Stimulated activated effector memory CD8-positive, alpha-beta T cell treated with anti-CD3 and anti-CD28 coated beads, Interleukin-12 subunit alpha, Interleukin-12 subunit beta, amount 100 ng/mL, for 72 hours (primary cell): ENCODE results near the gene KRT76.

ENCODE experiments used
- ATAC-seq: fragments of 150-1000 bp; cut with Tn5 transposase; 2 replicates; pipeline ENCODE4 v1.10.0; 2021
- DNase-seq, 2 donors: peaks; one replicate each; pipeline ENCODE4 v3.0.0; 2021 to 2022; ENCODE audit warnings: low spot score in 2 of 2
- H3K27ac Mint-ChIP-seq: one replicate; pipeline ENCODE4 v1.8.0; 2022; ENCODE audit warnings: mild to moderate bottlenecking, mixed read lengths
- H3K36me3 Mint-ChIP-seq: one replicate; pipeline ENCODE4 v1.8.0; 2022; ENCODE audit warnings: mild to moderate bottlenecking, mixed read lengths
- H3K4me1 Mint-ChIP-seq: one replicate; pipeline ENCODE4 v1.8.0; 2022; ENCODE audit warnings: mixed read lengths
- H3K4me3 Mint-ChIP-seq: one replicate; pipeline ENCODE4 v1.8.0; 2022; ENCODE audit warnings: mild to moderate bottlenecking, mixed read lengths
- H3K9me3 Mint-ChIP-seq: one replicate; pipeline ENCODE4 v1.8.0; 2022; ENCODE audit warnings: mixed read lengths

The KRT76 gene

DNA sequence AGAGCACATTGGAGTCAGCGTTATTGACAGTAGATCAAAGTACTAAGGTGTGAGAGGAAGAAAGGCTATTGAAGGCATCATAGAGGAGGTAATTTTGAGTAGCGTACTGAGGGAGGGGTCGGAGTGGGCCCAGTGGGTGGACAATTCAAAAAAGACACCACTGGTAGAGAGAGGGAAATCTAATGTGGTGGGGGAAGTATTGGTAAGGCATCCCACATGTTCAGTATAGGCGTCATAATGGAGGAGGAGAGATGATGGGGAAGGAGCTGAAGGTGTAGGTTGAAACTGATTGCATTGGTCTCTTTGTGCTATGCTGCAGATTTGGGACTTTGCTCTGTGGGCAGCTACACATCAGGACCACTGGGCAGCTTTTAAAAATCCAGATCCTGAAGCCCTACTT is 50.1 kb downstream of the KRT76 start:
- no peak overlapping the region for H3K4me3 Mint-ChIP-seq
- H3K4me1 Mint-ChIP-seq = no peaks in the 10 kb centered on the region
- H3K27ac Mint-ChIP-seq = no peak overlapping the region
- H3K36me3 Mint-ChIP-seq = no peaks in the 10 kb centered on the region
- ATAC-seq (no peak), DNase-seq (no peak)
- peaks cover 2% of the 10 kb centered on the region for H3K9me3 Mint-ChIP-seq

DNA sequence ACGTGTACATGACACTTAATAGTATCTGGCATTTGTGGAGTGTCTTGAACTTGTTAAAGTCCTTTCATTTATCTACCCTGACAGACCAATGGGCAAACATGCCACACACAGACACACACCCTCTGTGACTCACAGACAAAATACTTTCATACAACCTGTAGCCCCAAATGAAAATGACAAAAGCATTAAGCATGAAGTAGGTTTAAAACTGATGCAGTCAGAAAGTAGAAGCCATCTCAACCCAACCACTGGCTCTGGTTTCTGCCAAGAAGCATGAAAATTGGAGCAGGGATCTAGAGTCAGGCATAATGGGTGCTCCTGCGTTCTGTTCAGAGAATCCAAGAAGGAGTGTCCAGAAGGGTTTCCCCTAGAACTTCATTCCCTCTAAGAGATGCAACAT is 50.7 kb downstream of the KRT76 start:
- H3K4me3 Mint-ChIP-seq = no peak overlapping the region
- H3K4me1 Mint-ChIP-seq = no peaks in the 10 kb centered on the region
- no peak for ATAC-seq
- H3K9me3 Mint-ChIP-seq = peaks cover 2% of the 10 kb centered on the region
- H3K27ac Mint-ChIP-seq = no peak overlapping the region
- no peaks in the 10 kb centered on the region for H3K36me3 Mint-ChIP-seq
- DNase-seq = no peak

GRCh38 chr12:52724384-52724783 is 52.8 kb downstream of the KRT76 start:
- Mint-ChIP-seq H3K27ac (no peak overlapping the region), H3K4me3 (no peak overlapping the region), H3K36me3 (no peaks in the 10 kb centered on the region), H3K4me1 (no peaks in the 10 kb centered on the region), H3K9me3 (no peaks in the 10 kb centered on the region)
- DNase-seq (no peak), ATAC-seq (no peak)

- ATAC-seq (no peak), DNase-seq (no peak)
- no peaks in the 10 kb centered on the region for H3K36me3 Mint-ChIP-seq
- H3K27ac Mint-ChIP-seq = no peak overlapping the region
- H3K4me3 Mint-ChIP-seq = no peak overlapping the region
- no peaks in the 10 kb centered on the region for H3K4me1 Mint-ChIP-seq
- H3K9me3 Mint-ChIP-seq = no peaks in the 10 kb centered on the region
Observed at GRCh38 chr12:52722680-52723079, 54.5 kb downstream of the KRT76 start.

DNA sequence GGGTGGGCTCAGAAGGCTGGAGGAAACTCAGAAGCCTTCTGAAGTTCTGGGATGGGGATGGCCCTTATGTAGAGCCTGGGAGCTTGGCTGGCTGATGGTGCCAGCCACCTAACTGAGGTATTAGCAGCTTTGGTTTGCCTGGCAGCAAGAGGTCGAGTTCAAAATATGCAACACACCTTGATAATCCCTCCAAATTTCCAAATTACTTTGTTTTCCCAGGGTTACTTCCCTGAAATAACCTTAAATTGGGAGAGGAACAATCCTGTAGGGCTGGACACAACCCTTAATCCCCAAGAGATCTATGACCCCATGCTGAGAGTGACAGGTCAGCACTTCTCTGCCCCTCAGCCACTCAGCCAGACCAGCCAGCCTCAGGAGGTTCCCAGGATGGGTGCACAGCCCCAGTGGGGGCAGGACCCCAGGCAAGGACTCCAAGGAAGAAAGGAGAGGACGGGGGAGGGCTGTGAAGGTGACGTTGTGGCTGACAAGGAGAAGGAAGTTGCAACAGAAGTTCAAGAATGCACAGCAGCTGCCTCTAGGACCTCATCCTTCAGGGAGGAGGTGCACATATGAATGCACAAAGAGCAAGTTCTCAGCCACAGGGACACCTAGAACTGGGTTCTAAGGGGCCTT is 55.2 kb downstream of the KRT76 start:
- H3K9me3 Mint-ChIP-seq = no peaks in the 10 kb centered on the region
- H3K4me3 Mint-ChIP-seq = no peak overlapping the region
- no peak for ATAC-seq
- DNase-seq = no peak
- no peak overlapping the region for H3K27ac Mint-ChIP-seq
- no peaks in the 10 kb centered on the region for H3K4me1 Mint-ChIP-seq
- no peaks in the 10 kb centered on the region for H3K36me3 Mint-ChIP-seq

- no peak overlapping the region for H3K27ac Mint-ChIP-seq
- DNase-seq (no peak), ATAC-seq (no peak)
- H3K36me3 Mint-ChIP-seq = no peaks in the 10 kb centered on the region
- no peak overlapping the region for H3K4me3 Mint-ChIP-seq
- no peaks in the 10 kb centered on the region for H3K9me3 Mint-ChIP-seq
- no peaks in the 10 kb centered on the region for H3K4me1 Mint-ChIP-seq
Observed at GRCh38 chr12:52720365-52720886, 56.7 kb downstream of the KRT76 start.
